Upper lobe of right lung (tissue), 1 donor: ENCODE results near the gene GXYLT1. TPM values are rescaled to one million over a fixed set of nuclear protein-coding genes. Genes with fewer than 3 reads are reported as not detected.
A peak's percentile ranks its signal among the peaks of the same experiment; 100 is the strongest.

ENCODE experiments used
- ATAC-seq: fragments of 200-7000 bp; cut with Tn5 transposase; one replicate; pipeline ENCODE4 v1.9.1; 2020; ENCODE audit warnings: mild to moderate bottlenecking, moderate library complexity
- DNase-seq: peaks from one replicate; pipeline ENCODE4 v3.0.0-alpha.2; 2020
- H3K27ac ChIP-seq: fragments of 200-600 bp; one replicate; pipeline ENCODE4 v1.8.0; 2022
- H3K27me3 ChIP-seq: fragments of 200-600 bp; one replicate; pipeline ENCODE4 v1.8.0; 2022; ENCODE audit warnings: mild to moderate bottlenecking
- H3K36me3 ChIP-seq: fragments of 200-600 bp; one replicate; pipeline ENCODE4 v1.8.0; 2022
- H3K4me1 ChIP-seq: fragments of 200-600 bp; one replicate; pipeline ENCODE4 v1.8.0; 2022
- H3K4me3 ChIP-seq: fragments of 200-600 bp; one replicate; pipeline ENCODE4 v1.8.0; 2022; ENCODE audit warnings: mild to moderate bottlenecking
- H3K9me3 ChIP-seq: fragments of 200-600 bp; one replicate; pipeline ENCODE4 v1.8.0; 2022
- intact Hi-C: fragments of 100-400 bp; cut with DNase I; formaldehyde crosslinking; loops from one replicate; pipeline ENCODE4 v1.11.0; 2022
- total RNA-seq: library from RNA; stranded (reverse); fragmentation: NEBNext Ultra II Directional; extraction: Animal tissue kit (Norgen Biotek cat#: 25700); gene quantifications from one replicate; pipeline ENCODE4 v1.2.1, GENCODE V29; 2021
- TF ChIP-seq, protein P1 (sequence below): fragments of 200-600 bp; IDR thresholded peaks from one replicate; pipeline ENCODE4 v1.8.0; 2022; ENCODE audit warnings: antibody characterized with exemption
- donor health status: DM: no; HTN: yes; CAD: no; lungs with severe emphysema.

The GXYLT1 gene
- total RNA-seq, 1 donor from 2014 or later: 15.7 TPM

- Histone ChIP-seq H3K27me3 (no peaks in the 10 kb centered on the region), H3K36me3 (no peaks in the 10 kb centered on the region), H3K4me3 (no peak overlapping the region), H3K9me3 (no peaks in the 10 kb centered on the region), H3K4me1 (no peaks in the 10 kb centered on the region), H3K27ac (no peak overlapping the region)
- no peak for DNase-seq
- intact Hi-C loops: no loop called here
- TF ChIP-seq, protein P1, sequence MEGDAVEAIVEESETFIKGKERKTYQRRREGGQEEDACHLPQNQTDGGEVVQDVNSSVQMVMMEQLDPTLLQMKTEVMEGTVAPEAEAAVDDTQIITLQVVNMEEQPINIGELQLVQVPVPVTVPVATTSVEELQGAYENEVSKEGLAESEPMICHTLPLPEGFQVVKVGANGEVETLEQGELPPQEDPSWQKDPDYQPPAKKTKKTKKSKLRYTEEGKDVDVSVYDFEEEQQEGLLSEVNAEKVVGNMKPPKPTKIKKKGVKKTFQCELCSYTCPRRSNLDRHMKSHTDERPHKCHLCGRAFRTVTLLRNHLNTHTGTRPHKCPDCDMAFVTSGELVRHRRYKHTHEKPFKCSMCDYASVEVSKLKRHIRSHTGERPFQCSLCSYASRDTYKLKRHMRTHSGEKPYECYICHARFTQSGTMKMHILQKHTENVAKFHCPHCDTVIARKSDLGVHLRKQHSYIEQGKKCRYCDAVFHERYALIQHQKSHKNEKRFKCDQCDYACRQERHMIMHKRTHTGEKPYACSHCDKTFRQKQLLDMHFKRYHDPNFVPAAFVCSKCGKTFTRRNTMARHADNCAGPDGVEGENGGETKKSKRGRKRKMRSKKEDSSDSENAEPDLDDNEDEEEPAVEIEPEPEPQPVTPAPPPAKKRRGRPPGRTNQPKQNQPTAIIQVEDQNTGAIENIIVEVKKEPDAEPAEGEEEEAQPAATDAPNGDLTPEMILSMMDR: no peak
- no peak for ATAC-seq
These were observed 42.1 kb upstream of the GXYLT1 start for GRCh38 chr12:42186793-42187192.

- H3K9me3 ChIP-seq: no peaks in the 10 kb centered on the region
- TF ChIP-seq, protein P1: no peak
- DNase-seq (no peak), ATAC-seq (no peak)
- no peaks in the 10 kb centered on the region for H3K27me3 ChIP-seq
- intact Hi-C loops: no loop called here
- H3K4me3 ChIP-seq: no peak overlapping the region
- no peaks in the 10 kb centered on the region for H3K4me1 ChIP-seq
- H3K27ac ChIP-seq: no peak overlapping the region
- H3K36me3 ChIP-seq: no peaks in the 10 kb centered on the region
These were observed 37.7 kb upstream of the GXYLT1 start for GRCh38 chr12:42182394-42182793.

GRCh38 chr12:42180990-42181596 lies 36.4 kb upstream of the GXYLT1 start:
- intact Hi-C loops: no loop called here
- peak; percentile 25 for ATAC-seq
- Histone ChIP-seq H3K27ac (no peak overlapping the region), H3K9me3 (no peaks in the 10 kb centered on the region), H3K4me3 (no peak overlapping the region), H3K4me1 (no peaks in the 10 kb centered on the region), H3K36me3 (no peaks in the 10 kb centered on the region), H3K27me3 (no peaks in the 10 kb centered on the region)
- TF ChIP-seq, protein P1: no peak
- no peak for DNase-seq

DNA sequence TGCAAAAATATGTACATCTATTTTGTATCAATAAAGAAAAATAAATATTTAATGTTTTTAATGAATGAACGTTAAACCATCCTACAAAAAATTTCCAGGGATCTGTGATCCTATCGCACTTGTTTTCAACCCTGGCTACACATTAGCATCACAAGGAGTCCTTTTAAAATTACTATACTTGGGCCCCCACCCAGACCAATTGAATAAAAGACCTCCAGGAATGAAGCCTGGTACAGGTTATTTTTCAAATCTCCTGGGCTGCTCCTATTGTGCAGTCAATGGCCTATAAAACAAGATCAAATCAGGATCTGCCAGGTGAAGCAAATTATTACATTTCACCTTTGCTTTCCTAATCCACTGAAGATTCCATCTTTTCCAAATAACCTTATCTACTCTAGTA lies 33.4 kb upstream of the GXYLT1 start:
- TF ChIP-seq, protein P1: no peak
- H3K27ac ChIP-seq: no peak overlapping the region
- ATAC-seq (no peak), DNase-seq (no peak)
- H3K9me3 ChIP-seq: no peaks in the 10 kb centered on the region
- intact Hi-C loops: no loop called here
- no peak overlapping the region for H3K4me3 ChIP-seq
- no peaks in the 10 kb centered on the region for H3K27me3 ChIP-seq
- H3K36me3 ChIP-seq: no peaks in the 10 kb centered on the region
- H3K4me1 ChIP-seq: peaks cover 2% of the 10 kb centered on the region

DNA sequence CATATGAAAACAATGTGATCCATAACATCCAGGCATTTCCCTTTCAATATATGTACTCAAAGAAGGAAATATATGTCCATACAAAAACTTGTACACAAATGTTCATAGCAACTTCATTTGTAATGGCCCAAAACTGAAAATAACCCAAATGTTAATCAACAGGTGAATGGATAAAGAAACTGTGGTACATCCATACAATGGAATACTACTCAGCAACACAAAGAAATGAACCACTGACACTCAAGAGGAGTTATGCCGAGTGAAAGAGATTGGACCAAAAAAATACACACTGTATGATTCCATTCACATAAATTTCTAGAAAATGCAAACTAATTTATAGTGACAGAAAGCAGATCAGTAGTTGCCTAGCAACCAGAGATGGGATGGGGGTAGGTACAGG lies 30.3 kb upstream of the GXYLT1 start:
- Histone ChIP-seq H3K4me3 (no peak overlapping the region), H3K4me1 (peaks cover 4% of the 10 kb centered on the region), H3K27me3 (no peaks in the 10 kb centered on the region), H3K9me3 (no peaks in the 10 kb centered on the region), H3K36me3 (no peaks in the 10 kb centered on the region), H3K27ac (no peak overlapping the region)
- TF ChIP-seq, protein P1: no peak
- ATAC-seq (no peak), DNase-seq (no peak)
- intact Hi-C loops: no loop called here
